ENCODE results near the gene TPRX1. TPM values are rescaled to one million over a fixed set of nuclear protein-coding genes. Genes with fewer than 3 reads are reported as not detected.
"Not testable (repeated sequence)": the region's sequence is repeated elsewhere in the genome, so short reads cannot be mapped to it uniquely, and the experiment has no call there.

The TPRX1 gene
- total and polyA plus RNA-seq, 8 donors, result not detected

GRCh38 chr19:47824396-47824795, 20.0 kb upstream of the TPRX1 start:
- H3K4me3 ChIP-seq, result no peak overlapping the region
- DNase-seq, result no peak

GRCh38 chr19:47821460-47822020, 17.2 kb upstream of the TPRX1 start, which contains the start of gene CRX:
Gene CRX (plus strand): TSS chr19:47821937. CDS start chr19:47834444, 12,507 bp downstream.
- H3K27me3 ChIP-seq, result peaks cover 0 to 61% of the 10 kb centered on the region in 2 donors
- no peaks in the 10 kb centered on the region for H3K36me3 ChIP-seq
- ATAC-seq (no peak), DNase-seq (no peak)
- no peaks in the 10 kb centered on the region for H3K4me1 ChIP-seq
- H3K27ac ChIP-seq, result no peak within 1 kb of the TSS
- H3K4me3 ChIP-seq, result no peak within 1 kb of the TSS
- no peak for TF ChIP-seq CTCF (IDR thresholded peaks at IDR 0.05)
- intact Hi-C loops (cut with DNase I), result no loop called here
- peaks cover 0 to under 1% of the 10 kb centered on the region in 2 donors for H3K9me3 ChIP-seq

More at GRCh38 chr19:47824396-47824795, 20.0 kb upstream of the TPRX1 start:
- intact Hi-C loops (cut with DNase I), result no loop called here
- Histone ChIP-seq H3K4me1 (no peaks in the 10 kb centered on the region), H3K27me3 (peaks cover 0 to 62% of the 10 kb centered on the region in 2 donors), H3K27ac (no peak overlapping the region), H3K36me3 (no peaks in the 10 kb centered on the region), H3K9me3 (peaks cover 0 to 4% of the 10 kb centered on the region in 2 donors)
- no peak for TF ChIP-seq CTCF (IDR thresholded peaks at IDR 0.05)
- no peak for ATAC-seq

GRCh38 chr19:47820410-47820809, 16.1 kb upstream of the TPRX1 start:
- H3K4me3 ChIP-seq, result no peak overlapping the region
- peaks cover 0 to 56% of the 10 kb centered on the region in 2 donors for H3K27me3 ChIP-seq
- no peak for TF ChIP-seq CTCF (IDR thresholded peaks at IDR 0.05)
- no peaks in the 10 kb centered on the region for H3K4me1 ChIP-seq
- ATAC-seq, result no peak
- H3K36me3 ChIP-seq, result no peaks in the 10 kb centered on the region
- intact Hi-C loops (cut with DNase I), result no loop called here
- no peaks in the 10 kb centered on the region for H3K9me3 ChIP-seq
- no peak for DNase-seq
- H3K27ac ChIP-seq, result no peak overlapping the region

GRCh38 chr19:47819858-47820257, 15.5 kb upstream of the TPRX1 start:
- H3K9me3 ChIP-seq, result no peaks in the 10 kb centered on the region
- intact Hi-C loops (cut with DNase I), result no loop called here
- no peaks in the 10 kb centered on the region for H3K4me1 ChIP-seq
- H3K27ac ChIP-seq, result no peak overlapping the region
- TF ChIP-seq CTCF (IDR thresholded peaks at IDR 0.05), result no peak
- DNase-seq (no peak), ATAC-seq (no peak)
- H3K27me3 ChIP-seq, result peaks cover 0 to 56% of the 10 kb centered on the region in 2 donors
- no peaks in the 10 kb centered on the region for H3K36me3 ChIP-seq
- no peak overlapping the region for H3K4me3 ChIP-seq

- H3K9me3 ChIP-seq; H3K4me3 ChIP-seq; ATAC-seq; intact Hi-C loops (cut with DNase I); H3K4me1 ChIP-seq; H3K36me3 ChIP-seq; DNase-seq; H3K27ac ChIP-seq: not testable (repeated sequence)
- H3K27me3 ChIP-seq, result peaks cover 0 to 60% of the 10 kb centered on the region in 2 donors
Observed at GRCh38 chr19:47818221-47818620, 13.9 kb upstream of the TPRX1 start.

- H3K27ac ChIP-seq; H3K4me3 ChIP-seq; intact Hi-C loops (cut with DNase I); H3K4me1 ChIP-seq; DNase-seq; H3K36me3 ChIP-seq; H3K9me3 ChIP-seq; ATAC-seq: not testable (repeated sequence)
- peaks cover 0 to 43% of the 10 kb centered on the region in 2 donors for H3K27me3 ChIP-seq
Observed at GRCh38 chr19:47816270-47816669, 11.9 kb upstream of the TPRX1 start.
